GM19099 (cell line): Measurements from ENCODE around the gene NCAPD2.

ENCODE experiments used
- POLR2A ChIP-seq: IDR thresholded peaks from 3 replicates; pipeline ENCODE4 v1.6.1; 2011; ENCODE audit warnings: low read depth; ENCODE audit not compliant: insufficient read length; ENCODE audit errors: extremely low read depth

Gene NCAPD2

GRCh38 chr12:6567112-6567670, 73.3 kb downstream of the NCAPD2 start:
- TF ChIP-seq POLR2A = no peak

DNA sequence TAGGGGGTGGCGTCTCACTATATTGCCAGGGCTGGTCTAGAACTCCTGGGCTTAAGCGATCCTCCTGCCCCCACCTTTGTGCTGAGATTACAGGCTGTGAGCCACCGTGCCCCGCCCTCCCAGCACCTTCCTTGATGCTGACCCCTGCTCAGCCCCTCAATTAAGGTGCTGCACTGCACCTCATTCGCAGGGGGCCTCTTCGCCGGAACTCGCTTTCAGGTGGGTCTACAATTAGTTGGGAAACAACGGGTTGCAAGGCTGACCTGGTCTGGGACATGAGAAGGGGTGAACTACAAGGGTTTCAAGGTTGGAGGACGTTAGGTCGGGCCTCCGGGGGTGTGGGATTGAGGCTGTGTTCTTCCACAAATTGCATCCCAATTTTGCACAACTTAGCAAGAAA, 75.4 kb downstream of the NCAPD2 start:
- TF ChIP-seq POLR2A = no peak

- TF ChIP-seq POLR2A = no peak
Observed at GRCh38 chr12:6569786-6570185, 75.9 kb downstream of the NCAPD2 start.

- TF ChIP-seq POLR2A = no peak
Observed at GRCh38 chr12:6570264-6570887, 76.5 kb downstream of the NCAPD2 start.

DNA sequence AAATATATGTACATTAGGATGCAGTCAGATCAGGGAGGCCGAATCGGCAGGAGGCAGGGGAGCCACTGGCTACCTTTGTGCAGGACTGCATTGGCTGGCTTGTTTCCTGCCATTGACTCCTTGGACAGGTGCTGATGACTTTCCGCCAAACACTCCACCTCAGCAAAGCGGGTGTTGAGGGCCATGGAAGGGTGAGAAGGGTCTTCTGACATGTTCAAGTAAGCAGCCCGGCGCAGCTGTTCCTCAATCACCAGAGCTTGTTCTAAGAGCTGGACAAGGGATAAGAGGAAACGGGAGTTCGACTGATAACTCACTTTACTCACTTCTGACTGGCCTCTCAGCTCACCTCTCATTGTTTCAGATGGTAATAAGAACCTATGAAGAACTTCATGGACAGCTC, 79.1 kb downstream of the NCAPD2 start:
- no peak for TF ChIP-seq POLR2A

- TF ChIP-seq POLR2A = no peak
Observed at GRCh38 chr12:6574576-6575295, 80.8 kb downstream of the NCAPD2 start.

DNA sequence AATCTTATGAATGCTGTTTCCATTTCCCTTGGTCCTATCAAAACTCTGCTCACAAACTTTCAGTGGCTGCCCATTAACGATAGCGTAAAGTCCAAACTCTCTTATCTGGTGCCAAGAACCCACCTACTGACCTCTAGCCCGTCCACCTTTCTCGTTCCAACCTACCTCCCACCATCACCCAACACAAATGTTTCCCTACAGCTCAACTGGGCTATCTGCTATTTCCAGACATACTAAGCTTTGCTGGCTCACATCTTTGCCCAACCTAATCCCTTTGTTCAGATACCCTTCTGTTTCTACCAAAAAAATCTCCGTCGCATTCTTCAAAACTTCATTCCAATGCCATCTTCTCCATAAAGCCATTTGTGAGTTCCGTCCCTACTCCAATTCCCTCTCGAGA, 81.7 kb downstream of the NCAPD2 start:
- TF ChIP-seq POLR2A = no peak
